HCT116 (cell line): ENCODE measurements around the gene SUN5. TPM values are rescaled to one million over a fixed set of nuclear protein-coding genes. Genes with fewer than 3 reads are reported as not detected.

ENCODE experiments used
- ATAC-seq: fragments of 200-7000 bp; cut with Tn5 transposase; 2 replicates; pipeline ENCODE4 v1.9.1; 2020; ENCODE audit warnings: mild to moderate bottlenecking, moderate library complexity
- BruUV-seq: library from RNA; stranded (reverse); fragments of 400-500 nt; replicated peaks from 2 replicates; lab custom pipeline; 2021; lab: Mats Ljungman, UMichigan
- CTCF ChIA-PET: fragments of 300-600 bp; sonication (Branson Sonifier 250); formaldehyde crosslinking; loops from one replicate; lab custom pipeline; 2021; ENCODE audit warnings: antibody characterized with exemption; lab: Charles Lee
- POLR2A ChIA-PET: fragments of 300-600, 350-600 bp; sonication (Branson Sonifier 250); formaldehyde crosslinking; loops from one replicate; lab custom pipeline; 2021; ENCODE audit warnings: antibody characterized with exemption; lab: Charles Lee
- RAD21 ChIA-PET, 2 experiments: fragments of 300-600 bp; sonication (Branson Sonifier 250); formaldehyde crosslinking; loops; one replicate each; lab custom pipeline; 2023; ENCODE audit warnings: low total read pairs in 2 of 2; ENCODE audit not compliant: uncharacterized antibody in 2 of 2, unreplicated experiment in 2 of 2, low non-redundant PET in 1 of 2; lab: Charles Lee
- DNase-seq: peaks from one replicate; pipeline ENCODE4 v3.0.0-alpha.2; 2010; ENCODE audit warnings: low read depth, low spot score
- H2AFZ ChIP-seq: fragments of 200-600 bp; shearing (Covaris generic), sonication (generic); 2 replicates; pipeline ENCODE4 v1.6.1; 2017; ENCODE audit warnings: low read depth, mixed run types, mixed read lengths, antibody characterized with exemption, low read length; ENCODE audit not compliant: poor library complexity, severe bottlenecking
- H3K27ac ChIP-seq: 2 replicates; pipeline ENCODE4 v1.5.1; 2012; ENCODE audit warnings: low read depth, low read length
- H3K27me3 ChIP-seq: fragments of 200-600 bp; sonication (generic); 2 replicates; pipeline ENCODE4 v1.6.1; 2016; ENCODE audit warnings: mixed run types, low read length, mixed read lengths; ENCODE audit not compliant: insufficient read depth
- H3K36me3 ChIP-seq, 2 experiments: fragments of 200-500 bp in 1 of 2; fragments of 200-600 bp in 1 of 2; sonication (Bioruptor generic) in 1 of 2; sonication (generic) in 1 of 2; 2 replicates each; pipeline versions ENCODE4 v1.5.1 to v1.6.1; 2014 to 2016; ENCODE audit warnings: low read length in 2 of 2, inconsistent platforms in 1 of 2, mixed read lengths in 1 of 2, mixed run types in 1 of 2; ENCODE audit not compliant: insufficient read depth in 2 of 2, control insufficient read depth in 1 of 2
- H3K4me1 ChIP-seq, 2 experiments: fragments of 200-600 bp in 1 of 2; sonication (generic) in 1 of 2; 2 replicates each; pipeline versions ENCODE4 v1.5.1 to v1.6.1; 2012 to 2017; ENCODE audit warnings: low read length in 2 of 2, inconsistent platforms in 1 of 2, mild to moderate bottlenecking in 1 of 2, mixed read lengths in 1 of 2, mixed run types in 1 of 2, moderate library complexity in 1 of 2; ENCODE audit not compliant: insufficient read depth in 2 of 2, control insufficient read depth in 1 of 2
- H3K4me2 ChIP-seq: fragments of 200-600 bp; sonication (generic); 2 replicates; pipeline ENCODE4 v1.6.1; 2017; ENCODE audit warnings: mixed run types, low read length, mixed read lengths
- H3K4me3 ChIP-seq, 2 experiments: fragments of 200-600 bp in 1 of 2; sonication (generic) in 1 of 2; replicated peaks in 1 of 2; 2 replicates each; pipeline ENCODE4 v1.5.1; 2011 to 2016; ENCODE audit warnings: low read length in 2 of 2, control low read depth in 1 of 2, low read depth in 1 of 2, mild to moderate bottlenecking in 1 of 2, mixed read lengths in 1 of 2, mixed run types in 1 of 2
- H3K79me2 ChIP-seq: fragments of 200-600 bp; sonication (generic); 2 replicates; pipeline ENCODE4 v1.6.1; 2017; ENCODE audit warnings: mild to moderate bottlenecking, mixed run types, low read length, moderate library complexity, mixed read lengths; ENCODE audit not compliant: insufficient read depth
- H3K9ac ChIP-seq: fragments of 200-600 bp; sonication (generic); 2 replicates; pipeline ENCODE4 v1.6.1; 2016; ENCODE audit warnings: low read length, mixed read lengths
- H3K9me2 ChIP-seq: fragments of 200-600 bp; sonication (generic), shearing (Covaris generic); 2 replicates; pipeline ENCODE4 v1.6.1; 2017; ENCODE audit warnings: mixed run types, mild to moderate bottlenecking, moderate library complexity; ENCODE audit not compliant: insufficient read depth
- H3K9me3 ChIP-seq, 2 experiments: fragments of 200-500 bp in 1 of 2; fragments of 200-600 bp in 1 of 2; sonication (Bioruptor generic) in 1 of 2; sonication (generic) in 1 of 2; 2 replicates each; pipeline ENCODE4 v1.6.1; 2014 to 2017; ENCODE audit warnings: low read length in 2 of 2, mixed read lengths in 2 of 2, inconsistent platforms in 1 of 2, low read depth in 1 of 2, mild to moderate bottlenecking in 1 of 2, mixed run types in 1 of 2, moderate library complexity in 1 of 2; ENCODE audit not compliant: control insufficient read depth in 1 of 2, insufficient read depth in 1 of 2
- H4K20me1 ChIP-seq: fragments of 200-600 bp; sonication (generic), shearing (Covaris generic); 2 replicates; pipeline ENCODE4 v1.6.1; 2017; ENCODE audit warnings: mixed run types, mild to moderate bottlenecking, moderate library complexity; ENCODE audit not compliant: insufficient read depth
- CBX3 ChIP-seq: IDR thresholded peaks from 2 replicates; pipeline ENCODE4 v1.6.1; 2012; ENCODE audit warnings: low read depth
- EGR1 ChIP-seq: IDR thresholded peaks from 2 replicates; pipeline ENCODE4 v1.6.1; 2012; ENCODE audit warnings: low read depth
- EZH2 ChIP-seq: fragments of 200-600 bp; sonication (generic); IDR thresholded peaks from 2 replicates; pipeline ENCODE4 v1.6.1; 2017; ENCODE audit warnings: antibody characterized with exemption, mixed run types
- EZH2phosphoT487 ChIP-seq: fragments of 200-600 bp; IDR thresholded peaks from 2 replicates; pipeline ENCODE4 v1.6.1; 2018; ENCODE audit warnings: antibody characterized with exemption, borderline replicate concordance
- FOSL1 ChIP-seq: IDR thresholded peaks from 2 replicates; pipeline ENCODE4 v1.6.1; 2012; ENCODE audit warnings: low read depth
- JUND ChIP-seq: IDR thresholded peaks from 2 replicates; pipeline ENCODE4 v1.6.1; 2012
- POLR2A ChIP-seq: IDR thresholded peaks from 2 replicates; pipeline ENCODE4 v1.7.0; 2011; ENCODE audit warnings: borderline replicate concordance; ENCODE audit not compliant: insufficient read depth, insufficient read length; ENCODE audit errors: extremely low read depth
- POLR2AphosphoS5 ChIP-seq: IDR thresholded peaks from 2 replicates; pipeline ENCODE4 v1.6.1; 2011; ENCODE audit warnings: mild to moderate bottlenecking, low read depth, low read length, moderate library complexity
- SIN3A ChIP-seq: IDR thresholded peaks from 2 replicates; pipeline ENCODE4 v1.6.1; 2012; ENCODE audit warnings: low read depth
- SP1 ChIP-seq: IDR thresholded peaks from 2 replicates; pipeline ENCODE4 v1.6.1; 2012; ENCODE audit warnings: low read depth
- TCF7L2 ChIP-seq: IDR thresholded peaks from 2 replicates; pipeline ENCODE4 v1.7.0; 2011; ENCODE audit warnings: borderline replicate concordance, inconsistent platforms; ENCODE audit not compliant: insufficient read depth, insufficient read length; ENCODE audit errors: extremely low read depth
- YY1 ChIP-seq: IDR thresholded peaks from 2 replicates; pipeline ENCODE4 v1.6.1; 2011; ENCODE audit warnings: low read length, low read depth, moderate library complexity, mild to moderate bottlenecking; ENCODE audit not compliant: insufficient replicate concordance; ENCODE audit errors: extremely low read depth
- ZFX ChIP-seq: fragments of 450-650 bp; IDR thresholded peaks from 2 replicates; pipeline ENCODE4 v1.6.1; 2017
- intact Hi-C: fragments of 100-400 bp; cut with micrococcal nuclease; formaldehyde crosslinking; loops from 2 replicates; pipeline ENCODE4 v1.10.0; 2022
- total RNA-seq: library from RNA; stranded (reverse); gene quantifications from one replicate; pipeline ENCODE4 v1.2.1, GENCODE V29; 2021; ENCODE audit not compliant: unreplicated experiment
- TF ChIP-seq, protein P1 (sequence below): IDR thresholded peaks from 2 replicates; pipeline ENCODE4 v1.6.1; 2012
- TF ChIP-seq, protein P2 (sequence below): IDR thresholded peaks from 2 replicates; pipeline ENCODE4 v1.6.1; 2011; ENCODE audit warnings: mild to moderate bottlenecking, low read length, moderate library complexity; ENCODE audit not compliant: insufficient replicate concordance; ENCODE audit errors: extremely low read depth

The SUN5 gene
- total RNA-seq, 1 experiment from 2014 or later, result not detected

GRCh38 chr20:33018169-33018931 lies 14.1 kb upstream of the SUN5 start:
- no peak overlapping the region for H3K4me3 ChIP-seq
- no peaks in the 10 kb centered on the region for H3K9me2 ChIP-seq
- no peaks in the 10 kb centered on the region for H3K79me2 ChIP-seq
- BruUV-seq, result no TSS peak
- CTCF ChIA-PET, result no interaction called here
- POLR2A ChIA-PET, result no interaction called here
- no peaks in the 10 kb centered on the region for H3K36me3 ChIP-seq
- intact Hi-C loops, result no loop called here
- DNase-seq, result no peak
- no peaks in the 10 kb centered on the region for H4K20me1 ChIP-seq
- H3K9ac ChIP-seq, result no peak overlapping the region
- H3K9me3 ChIP-seq, result no peaks in the 10 kb centered on the region
- TF ChIP-seq JUND, result no peak
- TF ChIP-seq, protein P1, sequence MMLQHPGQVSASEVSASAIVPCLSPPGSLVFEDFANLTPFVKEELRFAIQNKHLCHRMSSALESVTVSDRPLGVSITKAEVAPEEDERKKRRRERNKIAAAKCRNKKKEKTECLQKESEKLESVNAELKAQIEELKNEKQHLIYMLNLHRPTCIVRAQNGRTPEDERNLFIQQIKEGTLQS, result no peak
- no peak for TF ChIP-seq ZFX
- TF ChIP-seq EZH2, result no peak
- no peak for TF ChIP-seq POLR2A
- TF ChIP-seq CBX3, result no peak
- TF ChIP-seq TCF7L2, result no peak
- no peak for TF ChIP-seq SP1
- TF ChIP-seq POLR2AphosphoS5, result no peak
- TF ChIP-seq SIN3A, result no peak
- TF ChIP-seq, protein P2, sequence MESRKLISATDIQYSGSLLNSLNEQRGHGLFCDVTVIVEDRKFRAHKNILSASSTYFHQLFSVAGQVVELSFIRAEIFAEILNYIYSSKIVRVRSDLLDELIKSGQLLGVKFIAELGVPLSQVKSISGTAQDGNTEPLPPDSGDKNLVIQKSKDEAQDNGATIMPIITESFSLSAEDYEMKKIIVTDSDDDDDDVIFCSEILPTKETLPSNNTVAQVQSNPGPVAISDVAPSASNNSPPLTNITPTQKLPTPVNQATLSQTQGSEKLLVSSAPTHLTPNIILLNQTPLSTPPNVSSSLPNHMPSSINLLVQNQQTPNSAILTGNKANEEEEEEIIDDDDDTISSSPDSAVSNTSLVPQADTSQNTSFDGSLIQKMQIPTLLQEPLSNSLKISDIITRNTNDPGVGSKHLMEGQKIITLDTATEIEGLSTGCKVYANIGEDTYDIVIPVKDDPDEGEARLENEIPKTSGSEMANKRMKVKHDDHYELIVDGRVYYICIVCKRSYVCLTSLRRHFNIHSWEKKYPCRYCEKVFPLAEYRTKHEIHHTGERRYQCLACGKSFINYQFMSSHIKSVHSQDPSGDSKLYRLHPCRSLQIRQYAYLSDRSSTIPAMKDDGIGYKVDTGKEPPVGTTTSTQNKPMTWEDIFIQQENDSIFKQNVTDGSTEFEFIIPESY, result no peak
- TF ChIP-seq FOSL1, result no peak
- TF ChIP-seq YY1, result no peak
- no peak for TF ChIP-seq EZH2phosphoT487
- TF ChIP-seq EGR1, result no peak
- H3K27ac ChIP-seq, result no peak overlapping the region
- H3K27me3 ChIP-seq, result peaks cover 6% of the 10 kb centered on the region; the same call in 1 of the 2 replicates
- RAD21 ChIA-PET, result no interaction called here
- 0 out of 2 replicates have a peak, but pooled peaks have one; percentile 43 for ATAC-seq
- H3K4me2 ChIP-seq, result no peak overlapping the region
- H3K4me1 ChIP-seq, result no peaks in the 10 kb centered on the region
- H2AFZ ChIP-seq, result no peak overlapping the region
